Activated CD4-positive, alpha-beta T cell treated with anti-CD3 and anti-CD28 coated beads, Interleukin-2, amount 10 ng/mL, durations not matched to agents 24 days and 14 days (primary cell): ENCODE measurements around the gene AURKAIP1. TPM values are rescaled to one million over a fixed set of nuclear protein-coding genes. Genes with fewer than 3 reads are reported as not detected.

Experiments
- DNase-seq: peaks from one replicate; pipeline ENCODE4 v3.0.0; 2022
- H3K27ac Mint-ChIP-seq: one replicate; pipeline ENCODE4 v1.8.0; 2022; ENCODE audit warnings: mild to moderate bottlenecking, mixed read lengths
- H3K27me3 Mint-ChIP-seq: one replicate; pipeline ENCODE4 v1.8.0; 2022; ENCODE audit warnings: mixed read lengths
- H3K36me3 Mint-ChIP-seq: one replicate; pipeline ENCODE4 v1.8.0; 2022; ENCODE audit warnings: low read depth, mild to moderate bottlenecking, mixed read lengths
- H3K4me1 Mint-ChIP-seq: one replicate; pipeline ENCODE4 v1.8.0; 2021; ENCODE audit warnings: mixed read lengths
- H3K4me3 Mint-ChIP-seq: one replicate; pipeline ENCODE4 v1.8.0; 2022; ENCODE audit warnings: mild to moderate bottlenecking, moderate library complexity, mixed read lengths
- H3K9me3 Mint-ChIP-seq: one replicate; pipeline ENCODE4 v1.8.0; 2021; ENCODE audit warnings: mixed read lengths
- intact Hi-C: fragments of 100-400 bp; cut with micrococcal nuclease; formaldehyde crosslinking; loops from one replicate; pipeline ENCODE4 v1.15.1; 2023
- total RNA-seq: library from RNA; stranded (reverse); gene quantifications from 2 replicates; pipeline ENCODE4 v1.2.3, GENCODE V29; 2022

Gene AURKAIP1
- total RNA-seq, 1 donor from 2014 or later, result 146 TPM

DNA sequence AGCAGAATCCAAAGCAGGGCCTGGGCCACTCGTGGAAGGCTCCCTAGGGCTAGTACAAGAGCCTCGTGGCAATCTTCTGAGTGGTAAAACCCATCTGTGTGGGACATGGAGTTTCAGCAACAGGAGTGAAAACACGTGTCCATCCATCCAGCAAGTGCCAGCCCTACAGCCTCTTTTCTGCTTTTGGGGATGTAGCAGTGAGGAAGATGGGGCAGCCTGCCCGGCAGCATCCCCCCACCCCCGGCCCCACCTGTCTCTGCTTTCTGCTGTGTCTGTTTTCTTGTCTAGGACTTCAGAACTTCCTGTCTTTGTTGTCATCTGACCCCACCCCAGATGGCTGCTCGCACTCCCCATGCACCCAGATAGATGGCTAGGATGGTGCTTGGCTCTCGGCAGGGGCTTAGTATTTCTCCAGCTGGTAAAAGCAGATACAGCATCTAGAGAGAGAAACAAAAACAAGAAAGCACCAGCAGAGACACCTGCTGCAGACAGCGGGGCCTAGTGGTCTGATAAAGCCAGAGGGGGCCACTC lies 48.9 kb downstream of the AURKAIP1 start:
- H3K36me3 Mint-ChIP-seq, result peaks cover 13% of the 10 kb centered on the region
- DNase-seq, result no peak
- peak overlapping the region; percentile 77 for H3K4me3 Mint-ChIP-seq
- no peaks in the 10 kb centered on the region for H3K9me3 Mint-ChIP-seq
- H3K27me3 Mint-ChIP-seq, result no peaks in the 10 kb centered on the region
- intact Hi-C loops, result no loop called here
- H3K27ac Mint-ChIP-seq, result no peak overlapping the region
- peaks cover 20% of the 10 kb centered on the region for H3K4me1 Mint-ChIP-seq

DNA sequence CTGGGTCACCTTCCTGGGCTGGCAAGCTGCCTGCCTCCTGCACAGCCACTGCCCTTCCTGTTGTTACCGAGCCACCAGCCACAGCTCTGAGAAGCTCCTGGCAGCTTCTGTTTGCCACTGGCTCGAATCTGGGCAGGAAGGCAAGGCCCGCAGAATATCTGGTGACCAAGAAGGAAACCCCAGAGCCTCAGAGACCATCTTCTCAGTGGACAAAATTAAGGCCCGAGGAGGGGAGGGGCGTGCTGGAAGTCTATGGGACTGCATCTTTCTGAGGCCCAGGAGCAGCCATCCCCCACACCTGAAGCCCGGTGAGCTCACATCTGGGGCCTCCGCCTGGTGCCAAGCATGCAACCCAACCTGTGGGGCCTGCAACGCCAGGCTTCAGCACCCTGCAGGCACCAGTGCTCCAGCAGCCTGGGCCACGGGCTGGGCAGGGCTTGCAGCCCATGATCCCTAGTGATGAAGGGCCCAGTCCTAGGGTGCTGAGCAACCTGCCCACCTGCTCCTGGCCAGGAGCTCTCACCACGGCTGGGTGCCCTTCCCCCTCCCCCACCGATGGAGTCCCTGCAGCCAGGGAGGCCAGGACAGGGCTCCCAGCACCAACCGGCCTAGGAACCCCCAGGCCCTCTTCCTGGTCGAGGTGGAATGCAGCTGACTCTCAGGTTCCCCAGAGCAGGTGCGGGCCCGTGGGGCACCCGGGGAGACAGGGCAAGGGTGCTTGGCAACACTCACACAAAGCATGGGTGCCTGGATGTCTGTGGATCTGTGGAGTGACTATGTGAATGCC lies 49.5 kb downstream of the AURKAIP1 start:
- Mint-ChIP-seq H3K27me3 (no peaks in the 10 kb centered on the region), H3K4me1 (peaks cover 20% of the 10 kb centered on the region), H3K36me3 (peaks cover 13% of the 10 kb centered on the region), H3K9me3 (no peaks in the 10 kb centered on the region), H3K27ac (peak overlapping the region; percentile 63), H3K4me3 (peak overlapping the region; percentile 77)
- DNase-seq, result no peak
- intact Hi-C loops, result loop anchor here (2.0 kb wide), 2 partner anchors 17 to 23 kb away; partner anchors contain the start of genes DVL1 and PUSL1

DNA sequence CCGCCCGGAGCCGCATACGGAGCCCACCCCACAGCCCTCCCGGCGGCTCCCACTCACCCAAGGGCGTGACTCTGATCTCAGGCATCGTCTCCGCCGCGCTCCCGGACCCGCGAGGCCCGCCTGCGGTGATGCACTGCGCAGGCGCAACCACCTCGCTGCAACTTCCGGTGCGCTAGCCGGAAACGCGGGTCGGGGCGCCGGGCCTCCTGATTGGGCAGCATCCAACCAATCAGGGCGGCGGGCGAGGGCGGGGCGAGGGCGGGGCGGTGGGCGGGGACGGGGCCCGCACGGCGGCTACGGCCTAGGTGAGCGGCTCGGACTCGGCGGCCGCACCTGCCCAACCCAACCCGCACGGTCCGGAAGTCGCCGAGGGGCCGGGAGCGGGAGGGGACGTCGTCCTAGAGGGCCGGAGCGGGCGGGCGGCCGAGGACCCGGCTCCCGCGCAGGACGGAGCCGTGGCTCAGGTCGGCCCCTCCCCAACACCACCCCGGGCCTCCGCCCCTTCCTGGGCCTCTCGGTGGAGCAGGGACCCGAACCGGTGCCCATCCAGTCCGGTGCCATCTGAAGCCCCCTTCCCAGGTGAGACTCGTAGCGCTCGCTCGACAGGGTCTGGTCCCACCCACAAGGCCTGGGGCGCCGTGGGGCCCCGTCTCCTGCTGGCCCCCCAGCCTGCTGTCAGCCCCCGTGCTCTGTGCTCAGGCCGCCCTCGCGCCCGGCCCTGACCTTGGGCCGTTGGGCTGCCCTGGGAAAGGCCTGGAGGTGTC lies 50.3 kb downstream of the AURKAIP1 start, which contains the start of the genes CPTP and INTS11:
CPTP (plus strand) TSS at position 279 of the 764 bp plus-strand sequence. CDS start 2,109 bp downstream, outside the sequence.
INTS11 (minus strand) TSS at position 137 of the 764 bp plus-strand sequence; CDS start at position 85, 52 bp downstream.
- no peaks in the 10 kb centered on the region for H3K27me3 Mint-ChIP-seq
- no peaks in the 10 kb centered on the region for H3K9me3 Mint-ChIP-seq
- H3K4me1 Mint-ChIP-seq, result peaks cover 18% of the 10 kb centered on the region
- peak within 1 kb of the TSS; percentile 92 for H3K4me3 Mint-ChIP-seq
- H3K36me3 Mint-ChIP-seq, result peaks cover 16% of the 10 kb centered on the region
- DNase-seq, result peak; percentile 99
- peak within 1 kb of the TSS; percentile 92 for H3K27ac Mint-ChIP-seq
- intact Hi-C loops, result loop anchor here (2.0 kb wide), 2 partner anchors 16 to 24 kb away; partner anchors contain the start of genes DVL1 and PUSL1

DNA sequence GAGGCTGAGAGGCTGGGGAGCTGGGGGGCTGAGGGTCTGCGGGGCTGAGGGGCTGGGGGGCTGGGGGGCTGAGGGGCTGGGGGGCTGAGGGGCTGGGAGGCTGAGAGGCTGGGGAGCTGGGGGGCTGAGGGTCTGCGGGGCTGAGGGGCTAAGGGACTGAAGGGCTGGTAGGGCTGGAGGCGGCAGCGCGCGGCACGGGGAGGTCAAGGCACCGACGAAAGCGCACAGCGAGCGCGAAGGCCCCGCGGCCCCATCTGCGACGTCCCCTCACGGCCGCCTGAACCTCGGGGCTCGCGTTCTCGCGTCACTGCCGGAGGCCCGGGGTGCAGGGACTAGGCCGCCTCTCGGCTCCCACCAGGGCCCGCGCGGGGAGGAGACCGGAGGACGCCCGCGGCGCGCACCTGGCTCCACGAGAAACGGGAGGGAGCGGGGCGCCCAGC lies 50.9 kb downstream of the AURKAIP1 start:
- Mint-ChIP-seq H3K9me3 (no peaks in the 10 kb centered on the region), H3K27me3 (no peaks in the 10 kb centered on the region), H3K27ac (peak overlapping the region; percentile 37), H3K4me3 (peak overlapping the region; percentile 89), H3K36me3 (peaks cover 21% of the 10 kb centered on the region), H3K4me1 (peaks cover 18% of the 10 kb centered on the region)
- intact Hi-C loops, result loop anchor here (2.0 kb wide), 2 partner anchors 15 to 25 kb away; partner anchors contain the start of genes DVL1 and PUSL1
- no peak for DNase-seq

Other genes starting within 250 kb of the AURKAIP1 start
- gene TTLL10, start 201.3 kb downstream of the AURKAIP1 start, total RNA-seq, result not detected in 2 replicates
- 250 and 254 TPM in 2 replicates for gene TNFRSF18, start 168.6 kb downstream of the AURKAIP1 start, total RNA-seq
- 692 and 702 TPM in 2 replicates for gene TNFRSF4, start 161.1 kb downstream of the AURKAIP1 start, total RNA-seq
- gene SDF4, start 143.2 kb downstream of the AURKAIP1 start, total RNA-seq, result 175 and 194 TPM in 2 replicates
- 42.5 and 43.2 TPM in 2 replicates for gene B3GALT6, start 143.0 kb downstream of the AURKAIP1 start, total RNA-seq
- 1.3 and 2.8 TPM in 2 replicates for gene C1QTNF12, start 128.5 kb downstream of the AURKAIP1 start, total RNA-seq
- gene UBE2J2, start 101.4 kb downstream of the AURKAIP1 start, total RNA-seq, result 86.9 and 87.3 TPM in 2 replicates
- gene SCNN1D, start 94.8 kb downstream of the AURKAIP1 start, total RNA-seq, result 3.1 and 3.2 TPM in 2 replicates
- gene ACAP3, start 67.3 kb downstream of the AURKAIP1 start, total RNA-seq, result 54.1 and 55.7 TPM in 2 replicates
- gene PUSL1, start 66.6 kb downstream of the AURKAIP1 start, total RNA-seq, result 33.4 and 35.2 TPM in 2 replicates
- 145 TPM in 2 replicates for gene INTS11, start 50.5 kb downstream of the AURKAIP1 start, total RNA-seq
- 11.5 and 12.3 TPM in 2 replicates for gene CPTP, start 50.4 kb downstream of the AURKAIP1 start, total RNA-seq
- 0.28 and 0.38 TPM in 2 replicates for gene TAS1R3, start 43.9 kb downstream of the AURKAIP1 start, total RNA-seq
- gene DVL1, start 25.8 kb downstream of the AURKAIP1 start, total RNA-seq, result 63.2 and 65.9 TPM in 2 replicates
- 0.24 and 0.75 TPM in 2 replicates for gene MXRA8, start 16.7 kb downstream of the AURKAIP1 start, total RNA-seq
- gene CCNL2, start 24.1 kb upstream of the AURKAIP1 start, total RNA-seq, result 144 and 146 TPM in 2 replicates
- 187 and 194 TPM in 2 replicates for gene MRPL20, start 32.1 kb upstream of the AURKAIP1 start, total RNA-seq
- gene ANKRD65, start 46.1 kb upstream of the AURKAIP1 start, total RNA-seq, result not detected in 2 replicates
- 4.9 and 5.2 TPM in 2 replicates for gene VWA1, start 60.5 kb upstream of the AURKAIP1 start, total RNA-seq
- 0.40 and 0.75 TPM in 2 replicates for gene ATAD3C, start 74.5 kb upstream of the AURKAIP1 start, total RNA-seq
- gene ATAD3B, start 96.6 kb upstream of the AURKAIP1 start, total RNA-seq, result 98.0 and 98.5 TPM in 2 replicates
- 102 and 107 TPM in 2 replicates for gene ATAD3A, start 137.0 kb upstream of the AURKAIP1 start, total RNA-seq
- gene TMEM240, start 165.4 kb upstream of the AURKAIP1 start, total RNA-seq, result 0.52 TPM in 1 of 2 replicates, not detected in the other
- gene SSU72, start 199.7 kb upstream of the AURKAIP1 start, total RNA-seq, result 134 TPM in 2 replicates
- gene FNDC10, start 224.9 kb upstream of the AURKAIP1 start, total RNA-seq, result 14.3 and 15.9 TPM in 2 replicates
- 32.7 and 34.1 TPM in 2 replicates for gene MIB2, start 240.3 kb upstream of the AURKAIP1 start, total RNA-seq